SK-N-SH (cell line): ENCODE data around the gene PHF21A. TPM values are rescaled to one million over a fixed set of nuclear protein-coding genes. Genes with fewer than 3 reads are reported as not detected.

Experiments
- CTCF ChIA-PET: fragments of 300-600, 350-600 bp; formaldehyde crosslinking; extraction: SDS; loops from one replicate; lab custom pipeline; 2021; lab: Yijun Ruan, JAX
- POLR2A ChIA-PET: fragments of 350-600 bp; sonication (Branson Sonifier 250); formaldehyde crosslinking; extraction: SDS; loops from one replicate; lab custom pipeline; 2020; ENCODE audit warnings: antibody characterized with exemption, inconsistent platforms; lab: Yijun Ruan, JAX
- DNase-seq: peaks from one replicate; pipeline ENCODE4 v3.0.0; 2012
- H2AFZ ChIP-seq: fragments of 200-600 bp; sonication (generic); 2 replicates; pipeline ENCODE4 v1.8.1; 2016; ENCODE audit warnings: antibody characterized with exemption, mild to moderate bottlenecking, low read depth
- H3F3A ChIP-seq: fragments of 200-600 bp; sonication (generic); replicated peaks from 2 replicates; pipeline ENCODE3; 2016; ENCODE audit warnings: antibody characterized with exemption, mild to moderate bottlenecking; ENCODE audit not compliant: insufficient read depth
- H3K27ac ChIP-seq, 2 experiments: fragments of 200-500 bp in 1 of 2; fragments of 200-600 bp in 1 of 2; sonication (Bioruptor generic) in 1 of 2; sonication (generic), shearing (Covaris generic) in 1 of 2; 2 replicates each; pipeline versions ENCODE4 v1.5.1 to v1.6.1; 2014 to 2016; ENCODE audit warnings: low read depth in 2 of 2, inconsistent platforms in 1 of 2, low read length in 1 of 2, mild to moderate bottlenecking in 1 of 2, mixed read lengths in 1 of 2
- H3K27me3 ChIP-seq: fragments of 200-600 bp; sonication (generic), shearing (Covaris generic); 2 replicates; pipeline ENCODE4 v1.6.1; 2016; ENCODE audit warnings: mixed run types; ENCODE audit not compliant: insufficient read depth
- H3K36me3 ChIP-seq, 2 experiments: fragments of 200-500 bp in 1 of 2; fragments of 200-600 bp in 1 of 2; sonication (Bioruptor generic) in 1 of 2; sonication (generic) in 1 of 2; replicated peaks in 1 of 2; 2 replicates each; pipeline versions ENCODE3 to v1.5.1; 2014 to 2016; ENCODE audit warnings: low read length in 1 of 2, mild to moderate bottlenecking in 1 of 2; ENCODE audit not compliant: insufficient read depth in 2 of 2, control insufficient read depth in 1 of 2
- H3K4me1 ChIP-seq, 2 experiments: fragments of 200-500 bp in 1 of 2; fragments of 200-600 bp in 1 of 2; sonication (Bioruptor generic) in 1 of 2; sonication (generic), shearing (Covaris generic) in 1 of 2; 2 replicates each; pipeline versions ENCODE4 v1.5.1 to v1.6.1; 2014 to 2016; ENCODE audit warnings: low read depth in 1 of 2, low read length in 1 of 2, mixed run types in 1 of 2; ENCODE audit not compliant: insufficient read depth in 2 of 2, control insufficient read depth in 1 of 2
- H3K4me2 ChIP-seq: fragments of 200-600 bp; sonication (generic), shearing (Covaris generic); 2 replicates; pipeline ENCODE4 v1.6.1; 2017; ENCODE audit warnings: mixed run types
- H3K4me3 ChIP-seq, 2 experiments: fragments of 200-500 bp in 1 of 2; fragments of 200-600 bp in 1 of 2; sonication (Bioruptor generic) in 1 of 2; sonication (generic), shearing (Covaris generic) in 1 of 2; 2 replicates each; pipeline versions ENCODE4 v1.5.1 to v1.8.1; 2014 to 2016; ENCODE audit warnings: low read depth in 2 of 2, inconsistent platforms in 1 of 2, low read length in 1 of 2, mild to moderate bottlenecking in 1 of 2, mixed read lengths in 1 of 2, moderate library complexity in 1 of 2
- H3K79me2 ChIP-seq: fragments of 200-600 bp; sonication (generic); 2 replicates; pipeline ENCODE4 v1.8.1; 2017; ENCODE audit warnings: mild to moderate bottlenecking; ENCODE audit not compliant: insufficient read depth
- H3K9ac ChIP-seq: fragments of 200-600 bp; sonication (generic); 2 replicates; pipeline ENCODE4 v1.6.1; 2017; ENCODE audit warnings: mixed run types
- H3K9me2 ChIP-seq: fragments of 200-600 bp; sonication (generic); 2 replicates; pipeline ENCODE4 v1.6.1; 2017; ENCODE audit warnings: mixed run types
- H3K9me3 ChIP-seq: fragments of 200-600 bp; sonication (generic); 2 replicates; pipeline ENCODE4 v1.6.1; 2017; ENCODE audit warnings: mixed run types, mild to moderate bottlenecking, moderate library complexity
- H4K20me1 ChIP-seq: fragments of 200-600 bp; sonication (generic); 2 replicates; pipeline ENCODE4 v1.6.1; 2017; ENCODE audit warnings: mild to moderate bottlenecking, mixed run types; ENCODE audit not compliant: insufficient read depth
- CHD2 ChIP-seq: fragments of 150-350 bp; IDR thresholded peaks from 2 replicates; pipeline ENCODE4 v1.6.1; 2018; ENCODE audit warnings: low read length; ENCODE audit not compliant: partially characterized antibody
- ELF1 ChIP-seq: IDR thresholded peaks from 2 replicates; pipeline ENCODE4 v1.4.0; 2012
- JUND ChIP-seq: IDR thresholded peaks from 2 replicates; pipeline ENCODE4 v1.4.0; 2012
- MAX ChIP-seq: IDR thresholded peaks from 2 replicates; pipeline ENCODE4 v1.4.0; 2012; ENCODE audit warnings: low read depth
- NFIC ChIP-seq: IDR thresholded peaks from 2 replicates; pipeline ENCODE4 v1.4.0; 2012; ENCODE audit warnings: borderline replicate concordance
- PBX3 ChIP-seq: IDR thresholded peaks from 2 replicates; pipeline ENCODE4; 2012
- RCOR1 ChIP-seq: fragments of 150-350 bp; IDR thresholded peaks from 2 replicates; pipeline ENCODE4 v1.6.1; 2017; ENCODE audit warnings: antibody characterized with exemption, low read length
- REST ChIP-seq: IDR thresholded peaks from 2 replicates; pipeline ENCODE4 v1.6.1; 2012; ENCODE audit warnings: mild to moderate bottlenecking, low read depth, low read length, moderate library complexity
- RXRA ChIP-seq: IDR thresholded peaks from 2 replicates; pipeline ENCODE4 v1.4.0; 2012; ENCODE audit warnings: low read depth, mild to moderate bottlenecking, borderline replicate concordance
- TCF12 ChIP-seq: IDR thresholded peaks from 2 replicates; pipeline ENCODE4 v1.4.0; 2012
- USF1 ChIP-seq: IDR thresholded peaks from 2 replicates; pipeline ENCODE4 v1.4.0; 2012; ENCODE audit warnings: low read depth, borderline replicate concordance
- YY1 ChIP-seq: IDR thresholded peaks from 2 replicates; pipeline ENCODE4 v1.4.0; 2012; ENCODE audit warnings: low read depth, mild to moderate bottlenecking
- WGBS: methylation state at CpG from one replicate; pipeline ENCODE4 v1.1.6; 2017; ENCODE audit warnings: low lambda C conversion rate; 5-methylcytosine and 5-hydroxymethylcytosine counted together
- polyA plus RNA-seq, 3 experiments: library from polyadenylated mRNA; depleted of rRNA; stranded (reverse); fragments of >200 nt; gene quantifications; 2 replicates each; pipeline ENCODE4 v1.2.3, GENCODE V29; 2012
- TF ChIP-seq, protein P1 (sequence below): IDR thresholded peaks from 2 replicates; pipeline ENCODE4 v1.4.0; 2012; ENCODE audit warnings: low read depth, borderline replicate concordance
- TF ChIP-seq, protein P2 (sequence below): fragments of 150-350 bp; IDR thresholded peaks from 2 replicates; pipeline ENCODE4 v1.6.1; 2016; ENCODE audit warnings: mild to moderate bottlenecking, low read depth, low read length
- TF ChIP-seq, protein P3 (sequence below): fragments of 200-600 bp; sonication (generic); IDR thresholded peaks from 2 replicates; pipeline ENCODE4 v1.6.1; 2017; ENCODE audit warnings: antibody characterized with exemption, mild to moderate bottlenecking, moderate library complexity

The PHF21A gene
- polyA plus RNA-seq, 1 of the 3 experiments (the other 2 are of a cell fraction), result 18.8 TPM

DNA sequence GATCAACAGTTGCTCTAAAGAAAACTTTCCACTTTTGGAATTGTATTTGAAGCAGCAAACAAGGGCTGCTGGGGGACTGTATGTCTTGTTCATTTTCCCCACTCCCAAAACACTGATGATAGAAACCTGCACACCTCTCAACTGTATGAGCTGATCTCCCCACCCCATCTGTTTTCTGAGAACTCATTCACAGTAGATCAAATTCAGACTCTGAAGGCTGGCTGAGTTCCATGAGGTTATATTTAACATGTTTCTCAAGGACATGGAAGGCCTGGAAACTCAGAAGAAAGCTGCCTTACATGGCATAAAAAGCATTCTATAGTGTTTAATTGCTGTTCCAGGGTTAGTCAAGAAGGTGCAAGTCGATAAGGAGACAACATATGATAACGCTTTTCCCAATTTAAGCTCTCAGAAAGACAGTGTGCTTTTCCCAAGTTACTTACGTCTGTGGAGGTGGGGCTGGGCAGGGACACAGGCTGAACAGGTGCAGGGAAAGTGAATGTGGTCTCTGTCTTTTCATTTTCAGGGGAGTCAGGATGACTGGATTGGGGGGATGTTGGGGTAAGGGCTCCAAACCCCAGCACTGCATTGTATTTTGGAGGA, 175.8 kb downstream of the PHF21A start:
- DNase-seq, result no peak

DNA sequence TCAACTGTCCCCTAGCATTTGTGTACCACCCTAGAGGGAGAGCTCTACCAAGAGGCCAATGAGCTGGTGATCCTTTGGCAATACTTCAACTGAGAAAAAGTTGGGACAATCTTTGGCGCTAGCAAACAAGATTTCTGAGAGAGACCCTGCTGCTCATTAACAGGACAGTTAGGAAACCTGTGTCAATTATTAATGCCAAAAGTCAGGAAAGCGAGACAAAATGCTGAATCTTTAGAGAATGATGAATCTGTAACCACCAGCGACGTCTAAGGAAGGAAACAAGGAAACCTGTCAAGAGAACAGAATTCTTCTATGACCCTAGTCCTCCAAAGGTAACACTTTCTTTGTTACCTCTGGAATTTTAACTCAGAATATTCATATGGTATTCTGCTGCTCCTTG, 178.9 kb downstream of the PHF21A start:
- Histone ChIP-seq H3K9me2 (no peaks in the 10 kb centered on the region), H3K4me1 (no peaks in the 10 kb centered on the region), H3K9me3 (no peaks in the 10 kb centered on the region), H3K79me2 (no peaks in the 10 kb centered on the region), H3K9ac (no peak overlapping the region), H3K27ac (no peak overlapping the region), H3K27me3 (no peaks in the 10 kb centered on the region), H3K4me2 (no peak overlapping the region), H2AFZ (no peak overlapping the region), H4K20me1 (no peaks in the 10 kb centered on the region), H3K36me3 (peaks cover 38 to 49% of the 10 kb centered on the region in 2 experiments), H3K4me3 (no peak overlapping the region), H3F3A (no peaks in the 10 kb centered on the region)
- DNase-seq, result no peak
- CTCF ChIA-PET, result interaction anchor here (1.6 kb wide), 1 partner anchor 64 kb away, joined by 8 read pairs; no protein-coding TSS in a partner anchor
- WGBS, result 96% methylated on average over 4 of the region's 4 CpGs
- POLR2A ChIA-PET, result no interaction called here
- TF ChIP-seq JUND, result no peak
- no peak for TF ChIP-seq REST
- no peak for TF ChIP-seq USF1
- TF ChIP-seq NFIC, result no peak
- no peak for TF ChIP-seq YY1
- no peak for TF ChIP-seq PBX3
- no peak for TF ChIP-seq TCF12
- no peak for TF ChIP-seq CHD2
- TF ChIP-seq MAX, result no peak
- TF ChIP-seq, protein P1, sequence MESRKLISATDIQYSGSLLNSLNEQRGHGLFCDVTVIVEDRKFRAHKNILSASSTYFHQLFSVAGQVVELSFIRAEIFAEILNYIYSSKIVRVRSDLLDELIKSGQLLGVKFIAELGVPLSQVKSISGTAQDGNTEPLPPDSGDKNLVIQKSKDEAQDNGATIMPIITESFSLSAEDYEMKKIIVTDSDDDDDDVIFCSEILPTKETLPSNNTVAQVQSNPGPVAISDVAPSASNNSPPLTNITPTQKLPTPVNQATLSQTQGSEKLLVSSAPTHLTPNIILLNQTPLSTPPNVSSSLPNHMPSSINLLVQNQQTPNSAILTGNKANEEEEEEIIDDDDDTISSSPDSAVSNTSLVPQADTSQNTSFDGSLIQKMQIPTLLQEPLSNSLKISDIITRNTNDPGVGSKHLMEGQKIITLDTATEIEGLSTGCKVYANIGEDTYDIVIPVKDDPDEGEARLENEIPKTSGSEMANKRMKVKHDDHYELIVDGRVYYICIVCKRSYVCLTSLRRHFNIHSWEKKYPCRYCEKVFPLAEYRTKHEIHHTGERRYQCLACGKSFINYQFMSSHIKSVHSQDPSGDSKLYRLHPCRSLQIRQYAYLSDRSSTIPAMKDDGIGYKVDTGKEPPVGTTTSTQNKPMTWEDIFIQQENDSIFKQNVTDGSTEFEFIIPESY, result no peak
- TF ChIP-seq RCOR1, result no peak
- TF ChIP-seq, protein P2, sequence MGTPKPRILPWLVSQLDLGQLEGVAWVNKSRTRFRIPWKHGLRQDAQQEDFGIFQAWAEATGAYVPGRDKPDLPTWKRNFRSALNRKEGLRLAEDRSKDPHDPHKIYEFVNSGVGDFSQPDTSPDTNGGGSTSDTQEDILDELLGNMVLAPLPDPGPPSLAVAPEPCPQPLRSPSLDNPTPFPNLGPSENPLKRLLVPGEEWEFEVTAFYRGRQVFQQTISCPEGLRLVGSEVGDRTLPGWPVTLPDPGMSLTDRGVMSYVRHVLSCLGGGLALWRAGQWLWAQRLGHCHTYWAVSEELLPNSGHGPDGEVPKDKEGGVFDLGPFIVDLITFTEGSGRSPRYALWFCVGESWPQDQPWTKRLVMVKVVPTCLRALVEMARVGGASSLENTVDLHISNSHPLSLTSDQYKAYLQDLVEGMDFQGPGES, result no peak
- no peak for TF ChIP-seq ELF1

More for the DNA sequence above, 175.8 kb downstream of the PHF21A start:
- H3K9me2 ChIP-seq, result no peaks in the 10 kb centered on the region
- no peaks in the 10 kb centered on the region for H3K9me3 ChIP-seq
- H3K9ac ChIP-seq, result no peak overlapping the region
- H3K4me1 ChIP-seq, result no peaks in the 10 kb centered on the region
- no peak overlapping the region for H3K27ac ChIP-seq
- no peak overlapping the region for H3K4me2 ChIP-seq
- no peaks in the 10 kb centered on the region for H3F3A ChIP-seq
- 96% methylated on average over 3 of the region's 3 CpGs for WGBS
- peaks cover 49 to 71% of the 10 kb centered on the region in 2 experiments for H3K36me3 ChIP-seq
- H3K4me3 ChIP-seq, result no peak overlapping the region
- CTCF ChIA-PET, result interaction anchor here (0.7 to 1.0 kb wide), 2 partner anchors 14 to 61 kb away, joined by 3 to 4 read pairs; no protein-coding TSS in a partner anchor
- POLR2A ChIA-PET, result no interaction called here
- no peaks in the 10 kb centered on the region for H3K79me2 ChIP-seq
- no peak for TF ChIP-seq RXRA
- TF ChIP-seq, protein P3, sequence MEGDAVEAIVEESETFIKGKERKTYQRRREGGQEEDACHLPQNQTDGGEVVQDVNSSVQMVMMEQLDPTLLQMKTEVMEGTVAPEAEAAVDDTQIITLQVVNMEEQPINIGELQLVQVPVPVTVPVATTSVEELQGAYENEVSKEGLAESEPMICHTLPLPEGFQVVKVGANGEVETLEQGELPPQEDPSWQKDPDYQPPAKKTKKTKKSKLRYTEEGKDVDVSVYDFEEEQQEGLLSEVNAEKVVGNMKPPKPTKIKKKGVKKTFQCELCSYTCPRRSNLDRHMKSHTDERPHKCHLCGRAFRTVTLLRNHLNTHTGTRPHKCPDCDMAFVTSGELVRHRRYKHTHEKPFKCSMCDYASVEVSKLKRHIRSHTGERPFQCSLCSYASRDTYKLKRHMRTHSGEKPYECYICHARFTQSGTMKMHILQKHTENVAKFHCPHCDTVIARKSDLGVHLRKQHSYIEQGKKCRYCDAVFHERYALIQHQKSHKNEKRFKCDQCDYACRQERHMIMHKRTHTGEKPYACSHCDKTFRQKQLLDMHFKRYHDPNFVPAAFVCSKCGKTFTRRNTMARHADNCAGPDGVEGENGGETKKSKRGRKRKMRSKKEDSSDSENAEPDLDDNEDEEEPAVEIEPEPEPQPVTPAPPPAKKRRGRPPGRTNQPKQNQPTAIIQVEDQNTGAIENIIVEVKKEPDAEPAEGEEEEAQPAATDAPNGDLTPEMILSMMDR, result no peak
- H2AFZ ChIP-seq, result no peak overlapping the region
- no peaks in the 10 kb centered on the region for H3K27me3 ChIP-seq
- H4K20me1 ChIP-seq, result no peaks in the 10 kb centered on the region
